Endothelial cell (in vitro differentiated cells): Measurements from ENCODE around the gene DNER. TPM values are rescaled to one million over a fixed set of nuclear protein-coding genes. Genes with fewer than 3 reads are reported as not detected.
"Not testable (repeated sequence)": the region's sequence is repeated elsewhere in the genome, so short reads cannot be mapped to it uniquely, and the experiment has no call there.

ENCODE experiments used
- DNase-seq: peaks from one replicate; pipeline ENCODE4 v3.0.0; 2021; ENCODE audit warnings: low spot score
- H3K27ac Mint-ChIP-seq: one replicate; pipeline ENCODE4 v1.8.0; 2021; ENCODE audit warnings: mixed read lengths, inconsistent platforms; ENCODE audit not compliant: unreplicated experiment
- H3K27me3 Mint-ChIP-seq: one replicate; pipeline ENCODE4 v1.8.0; 2021; ENCODE audit warnings: mild to moderate bottlenecking, moderate library complexity, mixed read lengths, inconsistent platforms; ENCODE audit not compliant: unreplicated experiment
- H3K36me3 Mint-ChIP-seq: one replicate; pipeline ENCODE4 v1.8.0; 2021; ENCODE audit warnings: mild to moderate bottlenecking, low read depth, mixed read lengths, inconsistent platforms; ENCODE audit not compliant: unreplicated experiment
- H3K4me1 Mint-ChIP-seq: one replicate; pipeline ENCODE4 v1.8.0; 2021; ENCODE audit warnings: mild to moderate bottlenecking, mixed read lengths, inconsistent platforms; ENCODE audit not compliant: unreplicated experiment
- H3K4me3 Mint-ChIP-seq: one replicate; pipeline ENCODE4 v1.8.0; 2021; ENCODE audit warnings: mild to moderate bottlenecking, mixed read lengths, inconsistent platforms; ENCODE audit not compliant: unreplicated experiment
- H3K9me3 Mint-ChIP-seq: one replicate; pipeline ENCODE4 v1.8.0; 2021; ENCODE audit warnings: mixed read lengths, inconsistent platforms; ENCODE audit not compliant: unreplicated experiment
- total RNA-seq: library from RNA; stranded (reverse); fragmentation: NEBNext Ultra II Directional; extraction: Animal tissue kit (Norgen Biotek cat#: 25700); gene quantifications from one replicate; pipeline ENCODE4 v1.2.1, GENCODE V29; 2021; ENCODE audit not compliant: unreplicated experiment
- TF ChIP-seq, protein P1 (sequence below): fragments of 200-600 bp; sonication (generic); IDR thresholded peaks from one replicate; pipeline ENCODE4 v1.5.0; 2021; ENCODE audit warnings: antibody characterized with exemption; ENCODE audit not compliant: unreplicated experiment

DNER gene
- total RNA-seq, 1 donor from 2014 or later: 0.15 TPM

DNA sequence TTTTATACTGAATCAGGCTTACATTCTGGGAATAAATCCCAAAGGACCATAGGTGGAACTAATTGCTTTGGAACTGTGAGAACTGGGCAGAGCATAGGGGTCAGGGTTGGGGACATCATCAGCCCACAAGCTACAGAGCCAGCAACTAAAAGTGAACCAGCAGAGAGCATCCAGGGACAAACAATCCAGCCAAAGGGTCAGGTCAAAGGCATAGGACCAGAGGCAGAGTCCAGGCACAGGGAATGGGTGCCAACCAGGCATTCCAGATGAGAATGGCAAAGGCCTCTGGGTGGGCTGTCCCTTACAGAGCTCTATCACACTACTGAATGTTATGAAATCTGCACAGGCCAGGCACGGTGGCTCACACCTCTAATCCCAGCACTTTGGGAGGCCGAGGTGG lies 12.3 kb upstream of the DNER start:
- H3K4me1 Mint-ChIP-seq: peaks cover 5% of the 10 kb centered on the region
- DNase-seq: no peak
- no peaks in the 10 kb centered on the region for H3K27me3 Mint-ChIP-seq
- H3K27ac Mint-ChIP-seq: no peak overlapping the region
- H3K4me3 Mint-ChIP-seq: no peak overlapping the region
- no peaks in the 10 kb centered on the region for H3K9me3 Mint-ChIP-seq
- TF ChIP-seq, protein P1, sequence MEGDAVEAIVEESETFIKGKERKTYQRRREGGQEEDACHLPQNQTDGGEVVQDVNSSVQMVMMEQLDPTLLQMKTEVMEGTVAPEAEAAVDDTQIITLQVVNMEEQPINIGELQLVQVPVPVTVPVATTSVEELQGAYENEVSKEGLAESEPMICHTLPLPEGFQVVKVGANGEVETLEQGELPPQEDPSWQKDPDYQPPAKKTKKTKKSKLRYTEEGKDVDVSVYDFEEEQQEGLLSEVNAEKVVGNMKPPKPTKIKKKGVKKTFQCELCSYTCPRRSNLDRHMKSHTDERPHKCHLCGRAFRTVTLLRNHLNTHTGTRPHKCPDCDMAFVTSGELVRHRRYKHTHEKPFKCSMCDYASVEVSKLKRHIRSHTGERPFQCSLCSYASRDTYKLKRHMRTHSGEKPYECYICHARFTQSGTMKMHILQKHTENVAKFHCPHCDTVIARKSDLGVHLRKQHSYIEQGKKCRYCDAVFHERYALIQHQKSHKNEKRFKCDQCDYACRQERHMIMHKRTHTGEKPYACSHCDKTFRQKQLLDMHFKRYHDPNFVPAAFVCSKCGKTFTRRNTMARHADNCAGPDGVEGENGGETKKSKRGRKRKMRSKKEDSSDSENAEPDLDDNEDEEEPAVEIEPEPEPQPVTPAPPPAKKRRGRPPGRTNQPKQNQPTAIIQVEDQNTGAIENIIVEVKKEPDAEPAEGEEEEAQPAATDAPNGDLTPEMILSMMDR: no peak
- H3K36me3 Mint-ChIP-seq: no peaks in the 10 kb centered on the region

DNA sequence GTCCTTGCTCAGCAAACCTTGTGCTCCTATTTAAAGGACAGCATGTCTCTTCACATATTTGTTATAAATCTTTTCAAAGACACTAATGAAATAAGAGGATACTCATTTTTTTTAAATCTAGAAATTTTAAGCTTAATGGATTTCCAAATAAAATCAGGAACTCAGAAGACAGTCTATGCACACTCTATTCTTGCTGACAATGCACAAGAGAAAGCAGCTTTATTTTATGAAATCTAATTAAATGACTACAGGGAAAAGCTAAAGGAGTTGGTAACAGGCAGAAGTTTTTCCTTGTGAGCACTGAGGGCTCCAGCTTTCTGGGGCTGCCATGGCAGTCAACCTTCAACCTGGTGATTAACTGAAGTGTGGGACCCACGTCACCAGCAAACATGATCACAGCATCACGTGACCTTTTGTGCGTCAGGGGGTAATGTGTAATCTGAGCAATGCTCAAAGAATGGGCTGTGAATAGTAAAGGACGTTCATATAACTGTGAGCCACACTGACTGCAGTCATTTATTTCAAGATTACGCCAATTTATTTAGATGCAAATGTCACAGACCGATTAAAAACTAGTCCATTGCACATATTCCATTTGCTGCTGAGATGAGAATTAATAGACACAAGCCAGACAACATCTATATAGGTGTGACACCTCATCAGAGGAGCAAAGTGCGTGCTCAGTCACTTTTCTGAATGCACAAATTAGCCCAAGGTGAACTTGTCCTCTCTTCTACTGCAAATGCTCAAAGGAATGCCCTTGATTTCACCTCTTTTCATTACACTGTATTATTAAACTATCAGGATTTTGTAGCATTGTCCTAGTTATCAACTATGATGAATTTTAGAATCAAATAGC lies 11.6 kb upstream of the DNER start:
- no peak for DNase-seq
- Mint-ChIP-seq H3K27ac (no peak overlapping the region), H3K4me1 (peaks cover 5% of the 10 kb centered on the region), H3K9me3 (no peaks in the 10 kb centered on the region), H3K27me3 (no peaks in the 10 kb centered on the region), H3K4me3 (no peak overlapping the region), H3K36me3 (no peaks in the 10 kb centered on the region)
- TF ChIP-seq, protein P1: no peak

DNA sequence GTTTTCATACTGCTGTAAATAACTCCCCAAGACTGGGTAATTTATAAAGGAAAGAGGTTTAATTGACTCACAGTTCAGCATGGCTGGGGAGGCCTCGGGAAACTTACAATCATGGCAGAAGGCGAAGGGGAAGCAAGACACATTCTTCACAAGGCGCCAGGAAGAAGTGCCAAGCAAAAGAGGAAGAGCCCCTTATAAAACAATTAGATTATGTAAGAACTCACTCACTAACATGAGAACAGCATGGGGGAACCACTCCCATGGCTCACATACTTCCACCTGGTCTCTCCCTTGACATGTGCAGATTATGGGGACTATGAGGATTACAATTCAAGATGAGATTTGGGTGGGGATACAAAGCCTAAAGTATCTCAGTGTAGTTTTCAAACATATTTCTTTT lies 8.8 kb upstream of the DNER start:
- H3K27ac Mint-ChIP-seq, H3K4me1 Mint-ChIP-seq, H3K36me3 Mint-ChIP-seq, DNase-seq, H3K27me3 Mint-ChIP-seq, H3K9me3 Mint-ChIP-seq, H3K4me3 Mint-ChIP-seq: not testable (repeated sequence)

DNA sequence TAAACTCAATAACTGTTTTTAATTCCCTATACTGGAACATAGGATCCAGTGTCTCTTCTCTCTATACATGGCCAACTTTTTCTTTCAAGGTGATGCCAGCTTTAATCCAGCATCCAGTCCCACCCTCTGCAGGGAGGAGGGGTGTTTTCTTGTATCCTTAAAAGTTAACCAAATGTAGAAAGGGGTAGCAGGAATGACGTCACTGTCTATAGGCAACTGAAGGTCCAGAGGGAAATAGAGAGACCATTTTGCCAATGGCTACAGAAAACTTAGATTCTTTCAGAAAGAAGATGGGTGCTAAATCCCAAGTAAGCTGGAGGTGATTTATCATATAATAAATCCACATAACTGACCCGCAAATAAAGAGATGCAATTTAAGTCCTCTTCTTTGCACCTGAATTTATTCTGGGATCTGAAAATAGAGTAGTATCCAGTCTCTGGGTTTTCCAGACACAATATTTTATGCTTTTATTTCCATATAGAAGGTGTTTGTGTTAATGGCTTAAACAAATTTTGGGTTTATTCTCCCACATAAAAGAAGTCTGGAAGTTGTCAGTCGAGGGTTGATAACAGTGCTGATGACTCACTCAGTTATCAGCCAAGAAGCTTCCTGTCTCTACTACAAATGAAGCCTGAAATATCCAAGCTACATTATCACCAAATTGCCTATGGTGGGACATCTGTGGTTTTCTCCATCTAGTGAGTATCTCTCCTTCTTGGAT lies 5.7 kb upstream of the DNER start:
- Mint-ChIP-seq H3K27ac (no peak overlapping the region), H3K36me3 (no peaks in the 10 kb centered on the region), H3K9me3 (no peaks in the 10 kb centered on the region), H3K27me3 (peaks cover 4% of the 10 kb centered on the region), H3K4me1 (peaks cover 5% of the 10 kb centered on the region), H3K4me3 (no peak overlapping the region)
- TF ChIP-seq, protein P1: no peak
- DNase-seq: no peak

DNA sequence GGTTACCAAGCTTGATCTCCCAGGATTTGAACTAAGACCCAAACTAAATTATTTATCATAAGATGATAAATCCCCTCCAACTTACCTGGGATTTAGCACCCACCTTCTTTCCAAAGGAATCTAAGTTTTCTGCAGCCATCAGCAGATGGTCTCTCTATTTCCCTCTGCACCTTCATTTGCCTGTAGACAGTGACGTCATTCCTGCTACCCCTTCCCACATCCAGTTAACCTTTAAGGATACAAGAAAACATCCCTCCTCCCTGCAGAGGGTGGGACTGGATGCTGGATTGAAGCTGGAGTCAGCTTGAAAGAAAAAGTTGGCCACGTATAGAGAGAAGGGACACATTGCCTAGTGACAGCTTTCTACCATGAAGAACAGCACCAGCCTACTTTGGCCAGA lies 3.7 kb upstream of the DNER start:
- H3K9me3 Mint-ChIP-seq: no peaks in the 10 kb centered on the region

More for the DNA sequence above, 3.7 kb upstream of the DNER start:
- no peak for DNase-seq
- TF ChIP-seq, protein P1: no peak
- Mint-ChIP-seq H3K4me1 (peaks cover 2% of the 10 kb centered on the region), H3K27me3 (peaks cover 5% of the 10 kb centered on the region), H3K36me3 (no peaks in the 10 kb centered on the region), H3K4me3 (no peak overlapping the region), H3K27ac (no peak overlapping the region)
